Stimulated activated CD8-positive, alpha-beta memory T cell treated with anti-CD3 and anti-CD28 coated beads, Interleukin-4, amount 100 ng/mL, for 4 hours (primary cell): Measurements from ENCODE around the gene RNMT.

Experiments
- DNase-seq, 2 donors: peaks; one replicate each; pipeline ENCODE4 v3.0.0-alpha.2; 2020; ENCODE audit warnings: low read depth in 2 of 2, low spot score in 1 of 2

RNMT gene

DNA sequence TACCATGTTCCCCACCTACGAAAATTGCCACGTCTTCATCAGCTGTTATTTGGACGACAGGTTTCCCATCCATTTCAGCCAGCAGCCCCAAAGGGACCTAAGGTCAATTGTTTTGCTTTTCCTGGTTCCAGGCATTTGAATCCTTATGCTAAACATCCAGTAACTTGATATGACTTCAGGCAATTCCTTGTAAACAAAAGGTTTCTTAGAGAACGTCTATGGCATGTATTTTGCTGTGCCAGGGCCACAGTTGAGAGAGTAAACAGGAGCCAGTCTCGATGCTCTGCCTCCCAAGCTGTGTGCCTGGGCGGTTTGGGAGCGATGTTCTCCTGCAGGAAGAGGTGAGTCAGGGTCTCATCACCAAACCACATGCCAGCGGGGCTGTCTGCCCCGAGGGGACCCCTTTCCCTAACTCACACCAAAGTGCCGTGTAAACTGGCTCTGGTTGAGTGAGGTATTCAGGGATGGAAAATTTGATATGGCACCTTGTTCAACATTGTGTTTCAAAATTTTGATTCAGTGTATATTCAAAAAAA lies 84.5 kb downstream of the RNMT start:
- no peak for DNase-seq

- no peak for DNase-seq
Observed at GRCh38 chr18:13811993-13812392, 85.5 kb downstream of the RNMT start.

DNA sequence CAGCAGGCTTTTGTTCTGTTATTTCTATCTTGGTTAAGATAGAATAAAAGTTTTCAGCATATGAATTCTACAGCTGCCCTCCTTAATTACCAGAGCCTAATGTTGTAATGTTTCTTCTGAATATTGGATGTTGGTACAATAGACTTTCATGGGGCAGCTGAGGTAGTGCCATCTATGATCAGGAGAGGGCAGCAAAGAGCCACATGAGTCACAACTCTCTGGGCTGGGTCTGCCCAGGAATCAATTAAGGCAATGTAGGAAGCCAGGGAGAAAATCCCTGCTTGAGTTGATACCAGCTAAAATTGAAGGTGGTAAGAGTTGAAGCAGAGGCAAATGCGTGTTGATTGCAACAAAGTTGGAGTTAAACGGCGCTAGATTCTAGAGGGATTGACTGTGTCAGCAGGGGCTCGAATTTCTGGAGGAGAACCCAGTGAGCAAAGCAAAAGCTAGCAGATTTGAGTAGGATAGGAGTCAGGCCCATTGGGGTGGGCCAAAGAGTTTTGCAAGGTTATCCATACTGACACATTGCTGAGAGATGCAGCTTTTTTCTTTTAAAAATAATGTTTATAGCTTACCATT lies 86.9 kb downstream of the RNMT start:
- DNase-seq: peak; percentile 4 to 23
